Glutamatergic neuron (in vitro differentiated cells): ENCODE data around the gene LMBR1. TPM values are rescaled to one million over a fixed set of nuclear protein-coding genes. Genes with fewer than 3 reads are reported as not detected.
A peak's percentile ranks its signal among the peaks of the same experiment; 100 is the strongest.

Source experiments
- DNase-seq: peaks from one replicate; pipeline ENCODE4 v3.0.0; 2022
- H3K27ac Mint-ChIP-seq: one replicate; pipeline ENCODE4 v1.8.0; 2020; ENCODE audit warnings: mild to moderate bottlenecking, mixed read lengths, inconsistent platforms; ENCODE audit not compliant: unreplicated experiment
- H3K27me3 Mint-ChIP-seq: one replicate; pipeline ENCODE4 v1.8.0; 2020; ENCODE audit warnings: mild to moderate bottlenecking, moderate library complexity, mixed read lengths, inconsistent platforms; ENCODE audit not compliant: unreplicated experiment
- H3K36me3 Mint-ChIP-seq: one replicate; pipeline ENCODE4 v1.8.0; 2020; ENCODE audit warnings: mild to moderate bottlenecking, mixed read lengths, inconsistent platforms; ENCODE audit not compliant: unreplicated experiment
- H3K4me1 Mint-ChIP-seq: one replicate; pipeline ENCODE4 v1.8.0; 2020; ENCODE audit warnings: mild to moderate bottlenecking, low read depth, mixed read lengths, inconsistent platforms; ENCODE audit not compliant: unreplicated experiment
- H3K4me3 Mint-ChIP-seq: one replicate; pipeline ENCODE4 v1.8.0; 2020; ENCODE audit warnings: mild to moderate bottlenecking, mixed read lengths, inconsistent platforms; ENCODE audit not compliant: unreplicated experiment
- H3K9me3 Mint-ChIP-seq: one replicate; pipeline ENCODE4 v1.8.0; 2020; ENCODE audit warnings: mild to moderate bottlenecking, moderate library complexity, mixed read lengths, inconsistent platforms; ENCODE audit not compliant: unreplicated experiment
- CTCF ChIP-seq: fragments of 200-600 bp; sonication (generic); IDR thresholded peaks from one replicate; pipeline ENCODE4 v1.5.0; 2021; ENCODE audit not compliant: partially characterized antibody, unreplicated experiment
- total RNA-seq: library from RNA; stranded (reverse); fragmentation: NEBNext Ultra II Directional; extraction: Animal tissue kit (Norgen Biotek cat#: 25700); gene quantifications from one replicate; pipeline ENCODE4 v1.2.1, GENCODE V29; 2021; ENCODE audit not compliant: unreplicated experiment

LMBR1 gene
- total RNA-seq, 1 donor from 2014 or later: 41.0 TPM

- TF ChIP-seq CTCF: no peak
- H3K27ac Mint-ChIP-seq: no peak overlapping the region
- no peaks in the 10 kb centered on the region for H3K27me3 Mint-ChIP-seq
- H3K4me1 Mint-ChIP-seq: peaks cover 14% of the 10 kb centered on the region
- DNase-seq: no peak
- peaks cover 6% of the 10 kb centered on the region for H3K36me3 Mint-ChIP-seq
- no peak overlapping the region for H3K4me3 Mint-ChIP-seq
- peaks cover 3% of the 10 kb centered on the region for H3K9me3 Mint-ChIP-seq
Observed at GRCh38 chr7:156764766-156765165, 128.2 kb downstream of the LMBR1 start.

DNA sequence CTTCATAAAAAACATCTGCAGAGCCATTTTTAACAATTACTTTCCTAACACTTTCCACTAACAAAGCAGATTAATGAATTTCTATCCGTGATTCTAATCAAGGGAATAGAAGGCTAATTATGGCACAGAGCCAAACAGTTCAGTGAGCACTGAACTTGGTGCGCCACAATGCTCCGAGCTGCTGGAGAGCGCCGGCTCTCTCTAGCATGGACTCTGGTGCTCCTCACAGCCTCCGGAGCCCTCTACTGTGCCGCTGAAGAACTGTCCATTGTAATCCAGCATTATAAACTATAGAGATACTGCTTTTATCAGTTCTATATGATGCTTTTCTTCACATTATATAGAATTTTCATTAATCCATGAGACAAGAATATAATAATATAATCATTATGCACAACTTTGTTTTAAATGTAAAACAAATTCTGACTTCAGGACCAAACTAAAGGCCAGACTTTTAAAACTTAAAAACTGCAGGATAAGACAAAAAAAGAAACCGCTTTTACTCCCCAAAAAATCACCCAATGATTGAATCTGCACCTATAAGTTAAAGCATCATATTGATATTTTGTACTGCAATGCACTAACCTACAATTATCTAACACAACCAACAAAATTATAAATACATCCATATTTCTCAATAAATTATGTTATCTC lies 128.8 kb downstream of the LMBR1 start:
- H3K4me3 Mint-ChIP-seq: no peak overlapping the region
- H3K4me1 Mint-ChIP-seq: peaks cover 11% of the 10 kb centered on the region
- H3K36me3 Mint-ChIP-seq: peaks cover 10% of the 10 kb centered on the region
- H3K27ac Mint-ChIP-seq: no peak overlapping the region
- H3K27me3 Mint-ChIP-seq: no peaks in the 10 kb centered on the region
- TF ChIP-seq CTCF: peak; percentile 21
- peaks cover 6% of the 10 kb centered on the region for H3K9me3 Mint-ChIP-seq
- peak; percentile 70 for DNase-seq

- Mint-ChIP-seq H3K4me3 (no peak overlapping the region), H3K27ac (no peak overlapping the region), H3K4me1 (peaks cover 3% of the 10 kb centered on the region), H3K36me3 (peaks cover 10% of the 10 kb centered on the region), H3K9me3 (peaks cover 6% of the 10 kb centered on the region), H3K27me3 (no peaks in the 10 kb centered on the region)
- no peak for DNase-seq
- no peak for TF ChIP-seq CTCF
Observed at GRCh38 chr7:156759579-156760202, 133.3 kb downstream of the LMBR1 start.

GRCh38 chr7:156759143-156759542 lies 133.8 kb downstream of the LMBR1 start:
- DNase-seq: no peak
- H3K27ac Mint-ChIP-seq: no peak overlapping the region
- no peak for TF ChIP-seq CTCF
- H3K36me3 Mint-ChIP-seq: peaks cover 10% of the 10 kb centered on the region
- H3K4me1 Mint-ChIP-seq: peaks cover 3% of the 10 kb centered on the region
- H3K27me3 Mint-ChIP-seq: no peaks in the 10 kb centered on the region
- H3K9me3 Mint-ChIP-seq: peaks cover 6% of the 10 kb centered on the region
- no peak overlapping the region for H3K4me3 Mint-ChIP-seq

DNA sequence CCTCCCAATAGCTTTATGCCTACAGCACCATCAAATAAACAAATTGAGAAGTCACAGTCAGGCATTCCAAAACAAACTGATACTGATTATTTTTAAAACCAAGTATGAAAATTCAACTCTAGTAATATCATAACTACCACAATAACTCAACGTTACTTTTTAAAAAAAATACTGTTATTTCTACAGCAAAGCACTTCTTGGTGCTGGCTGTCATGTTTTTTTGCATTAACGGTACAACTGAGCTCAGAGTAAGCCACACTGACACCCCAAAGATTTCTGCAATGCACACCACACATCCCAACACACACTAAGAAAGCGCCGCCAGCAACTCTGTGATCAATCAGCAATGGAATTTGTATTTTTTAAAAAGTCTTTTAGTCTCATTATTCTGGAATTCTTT lies 138.8 kb downstream of the LMBR1 start:
- Mint-ChIP-seq H3K4me3 (no peak overlapping the region), H3K4me1 (peaks cover 4% of the 10 kb centered on the region), H3K27ac (no peak overlapping the region), H3K9me3 (no peaks in the 10 kb centered on the region), H3K36me3 (no peaks in the 10 kb centered on the region), H3K27me3 (no peaks in the 10 kb centered on the region)
- no peak for DNase-seq
- no peak for TF ChIP-seq CTCF
